PC-3 (cell line): ENCODE measurements around the gene DMGDH. TPM values are rescaled to one million over a fixed set of nuclear protein-coding genes. Genes with fewer than 3 reads are reported as not detected.

ENCODE experiments used
- ATAC-seq: fragments of 200-7000 bp; cut with Tn5 transposase; 2 replicates; pipeline ENCODE4 v1.9.1; 2020; ENCODE audit warnings: mild to moderate bottlenecking, moderate library complexity
- BruUV-seq: library from RNA; stranded (reverse); fragments of 400-500 nt; replicated peaks from 2 replicates; lab custom pipeline; 2021; lab: Mats Ljungman, UMichigan
- CTCF ChIA-PET: fragments of 300-600 bp; sonication (Branson Sonifier 250); formaldehyde crosslinking; loops from one replicate; lab custom pipeline; 2022; ENCODE audit warnings: antibody characterized with exemption; lab: Charles Lee
- POLR2A ChIA-PET: fragments of 300-600 bp; sonication (Branson Sonifier 250); formaldehyde crosslinking; loops from one replicate; lab custom pipeline; 2022; ENCODE audit warnings: antibody characterized with exemption; ENCODE audit not compliant: unreplicated experiment; lab: Charles Lee
- DNase-seq: peaks from one replicate; pipeline ENCODE4 v3.0.0-alpha.2; 2015
- H2AFZ ChIP-seq: fragments of 300-600 bp; sonication (generic); 2 replicates; pipeline ENCODE4 v1.6.0; 2016; ENCODE audit warnings: antibody characterized with exemption, low read length
- H3F3A ChIP-seq: fragments of 300-600 bp; sonication (generic); one replicate; pipeline ENCODE4 v1.6.0; 2017; ENCODE audit warnings: antibody characterized with exemption, low read length, control low read depth, mild to moderate bottlenecking; ENCODE audit not compliant: unreplicated experiment
- H3K27ac ChIP-seq: fragments of 300-600 bp; sonication (generic); 2 replicates; pipeline ENCODE4 v1.5.1; 2016; ENCODE audit warnings: mild to moderate bottlenecking, low read length
- H3K27me3 ChIP-seq: fragments of 300-600 bp; sonication (generic); 2 replicates; pipeline ENCODE4 v1.6.1; 2016; ENCODE audit warnings: low read length, mixed read lengths
- H3K36me3 ChIP-seq: fragments of 300-600 bp; sonication (generic); 2 replicates; pipeline ENCODE4 v1.6.1; 2016; ENCODE audit warnings: low read depth, mixed run types, low read length, mixed read lengths
- H3K4me1 ChIP-seq: fragments of 300-600 bp; sonication (generic); 2 replicates; pipeline ENCODE4 v1.5.1; 2016; ENCODE audit warnings: low read length; ENCODE audit not compliant: insufficient read depth
- H3K4me2 ChIP-seq: fragments of 300-600 bp; sonication (generic); 2 replicates; pipeline ENCODE4 v1.6.0; 2016; ENCODE audit warnings: low read length
- H3K4me3 ChIP-seq: fragments of 300-600 bp; sonication (generic); 2 replicates; pipeline ENCODE4 v1.5.1; 2016; ENCODE audit warnings: mild to moderate bottlenecking, low read length, mixed read lengths
- H3K79me2 ChIP-seq: fragments of 300-600 bp; sonication (generic); 2 replicates; pipeline ENCODE4 v1.6.1; 2017; ENCODE audit warnings: low read length, mixed read lengths
- H3K9ac ChIP-seq: fragments of 300-600 bp; sonication (generic); 2 replicates; pipeline ENCODE4 v1.6.0; 2016; ENCODE audit warnings: mild to moderate bottlenecking, low read length
- H3K9me2 ChIP-seq: fragments of 300-600 bp; sonication (generic); replicated peaks from 2 replicates; pipeline ENCODE4 v1.6.1; 2016; ENCODE audit warnings: mixed run types, low read length, mixed read lengths
- H3K9me3 ChIP-seq: fragments of 300-600 bp; sonication (generic); 2 replicates; pipeline ENCODE4 v1.6.1; 2016; ENCODE audit warnings: low read length, mixed read lengths
- H4K20me1 ChIP-seq: fragments of 300-600 bp; sonication (generic); 2 replicates; pipeline ENCODE4 v1.6.1; 2016; ENCODE audit warnings: low read length, mixed read lengths
- CTCF ChIP-seq: fragments of 300-600 bp; sonication (generic); conservative IDR thresholded peaks from 2 replicates; pipeline ENCODE4 v1.5.1; 2017; ENCODE audit warnings: antibody characterized with exemption, low read depth, mild to moderate bottlenecking, low read length
- EZH2 ChIP-seq: fragments of 300-600 bp; sonication (generic); IDR thresholded peaks from one replicate; pipeline ENCODE4 v1.6.1; 2017; ENCODE audit warnings: antibody characterized with exemption, mild to moderate bottlenecking, low read length; ENCODE audit not compliant: unreplicated experiment
- EZH2phosphoT487 ChIP-seq: fragments of 300-600 bp; sonication (generic); IDR thresholded peaks from 2 replicates; pipeline ENCODE4 v1.6.1; 2018; ENCODE audit warnings: mild to moderate bottlenecking, antibody characterized with exemption, low read length, borderline replicate concordance
- intact Hi-C: fragments of 100-400 bp; cut with micrococcal nuclease; formaldehyde crosslinking; loops from 2 replicates; pipeline ENCODE4 v1.9.0; 2023
- total RNA-seq: library from RNA; depleted of rRNA; stranded (reverse); fragments of >200 nt; gene quantifications from 2 replicates; pipeline ENCODE4 v1.2.3, GENCODE V29; 2014

Gene DMGDH
- total RNA-seq, 1 experiment from 2014 or later = not detected

DNA sequence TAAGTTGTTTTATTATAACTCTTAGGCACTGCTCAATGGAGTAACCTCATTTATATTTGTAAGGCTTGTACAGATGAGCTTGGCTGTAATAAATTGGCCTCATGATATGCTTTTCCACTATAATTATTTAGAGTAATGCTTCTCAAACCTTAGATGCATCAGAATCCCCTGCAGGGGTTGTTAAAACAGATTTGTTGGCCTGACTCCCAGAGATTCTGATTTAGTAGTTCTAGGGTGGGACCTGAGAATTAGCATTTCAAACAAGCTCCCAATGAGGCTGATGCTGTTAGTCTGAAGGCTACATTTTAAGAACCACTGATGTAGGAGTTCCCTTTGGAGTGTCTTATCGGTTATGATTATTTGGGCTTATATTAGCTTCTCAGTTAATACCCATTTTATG is 46.1 kb downstream of the DMGDH start:
- POLR2A ChIA-PET = no interaction called here
- BruUV-seq = no TSS peak
- no peak overlapping the region for H2AFZ ChIP-seq
- CTCF ChIA-PET = interaction anchor here (6.2 kb wide), 1 partner anchor 109 kb away, joined by 176 read pairs; no protein-coding TSS in a partner anchor
- no peak overlapping the region for H3K27ac ChIP-seq
- no peaks in the 10 kb centered on the region for H4K20me1 ChIP-seq
- no peaks in the 10 kb centered on the region for H3K27me3 ChIP-seq
- H3K79me2 ChIP-seq = no peaks in the 10 kb centered on the region
- H3F3A ChIP-seq = no peaks in the 10 kb centered on the region
- H3K9me2 ChIP-seq = no peaks in the 10 kb centered on the region
- no peak overlapping the region for H3K4me2 ChIP-seq
- DNase-seq (no peak), ATAC-seq (no peak; the same call in 1 of the 2 replicates)
- no peaks in the 10 kb centered on the region for H3K9me3 ChIP-seq
- TF ChIP-seq EZH2 (no peak), CTCF (no peak), EZH2phosphoT487 (no peak)
- no peak overlapping the region for H3K4me3 ChIP-seq
- no peaks in the 10 kb centered on the region for H3K36me3 ChIP-seq
- H3K4me1 ChIP-seq = no peaks in the 10 kb centered on the region
- no peak overlapping the region for H3K9ac ChIP-seq
- intact Hi-C loops = loop anchor here (5.0 to 10.0 kb wide), 4 partner anchors 94 to 834 kb away; no protein-coding TSS in a partner anchor

DNA sequence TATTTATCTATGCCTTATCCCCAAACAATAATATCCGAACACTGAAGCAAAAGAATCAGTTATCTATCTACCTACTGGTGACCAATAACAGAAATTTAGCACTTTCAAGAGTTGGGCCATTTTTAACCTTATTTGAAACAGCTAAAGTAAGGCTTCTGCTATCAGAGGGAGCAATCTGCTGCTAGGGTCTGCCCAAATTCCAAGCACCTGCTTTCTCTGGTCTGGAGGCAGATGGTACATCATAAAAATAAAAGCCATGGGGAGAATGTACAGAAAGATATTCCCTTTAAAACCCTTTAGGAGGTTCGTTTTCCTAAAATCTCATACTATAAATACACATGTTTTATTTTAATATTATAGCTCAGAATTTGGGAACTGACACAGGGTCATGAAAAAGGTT is 46.7 kb downstream of the DMGDH start:
- no TSS peak for BruUV-seq
- intact Hi-C loops = loop anchor here (5.0 to 10.0 kb wide), 4 partner anchors 95 to 835 kb away; no protein-coding TSS in a partner anchor

More for the DNA sequence above, 46.7 kb downstream of the DMGDH start:
- H4K20me1 ChIP-seq = no peaks in the 10 kb centered on the region
- H3K36me3 ChIP-seq = no peaks in the 10 kb centered on the region
- H3K4me1 ChIP-seq = no peaks in the 10 kb centered on the region
- DNase-seq (no peak), ATAC-seq (no peak)
- CTCF ChIA-PET = interaction anchor here (0.6 to 6.2 kb wide), 2 partner anchors 110 to 450 kb away, joined by 3 to 176 read pairs; no protein-coding TSS in a partner anchor
- H3K9me3 ChIP-seq = no peaks in the 10 kb centered on the region
- no peak overlapping the region for H2AFZ ChIP-seq
- H3K27ac ChIP-seq = no peak overlapping the region
- H3K27me3 ChIP-seq = no peaks in the 10 kb centered on the region
- POLR2A ChIA-PET = no interaction called here
- H3F3A ChIP-seq = no peaks in the 10 kb centered on the region
- no peaks in the 10 kb centered on the region for H3K79me2 ChIP-seq
- TF ChIP-seq EZH2phosphoT487 = no peak
- TF ChIP-seq CTCF = no peak
- TF ChIP-seq EZH2 = no peak
- H3K9ac ChIP-seq = no peak overlapping the region
- H3K9me2 ChIP-seq = no peaks in the 10 kb centered on the region
- H3K4me3 ChIP-seq = no peak overlapping the region
- H3K4me2 ChIP-seq = no peak overlapping the region
